Measurements from ENCODE around the gene EFNA3.

EFNA3 gene

GRCh38 chr1:155049651-155050559, 28.7 kb upstream of the EFNA3 start:
- FAIRE-seq, result no peak

GRCh38 chr1:155050560-155051341, 27.9 kb upstream of the EFNA3 start, which contains the start of gene ADAM15:
ADAM15 (plus strand) TSS chr1:155051316; CDS start chr1:155051387, 71 bp downstream.
- no peak for FAIRE-seq

- no peak for FAIRE-seq
Measured at GRCh38 chr1:155051342-155051776, 27.3 kb upstream of the EFNA3 start.

- FAIRE-seq, result no peak
Measured at GRCh38 chr1:155051777-155052398, 26.7 kb upstream of the EFNA3 start.

- no peak for FAIRE-seq
Measured at GRCh38 chr1:155052439-155053395, 25.9 kb upstream of the EFNA3 start.

GRCh38 chr1:155053531-155054105, 25.0 kb upstream of the EFNA3 start:
- no peak for FAIRE-seq

GRCh38 chr1:155057104-155057503, 21.5 kb upstream of the EFNA3 start:
- FAIRE-seq, result no peak

- FAIRE-seq, result no peak
Measured at GRCh38 chr1:155057788-155058211, 20.8 kb upstream of the EFNA3 start.

GRCh38 chr1:155060736-155061135, 17.9 kb upstream of the EFNA3 start:
- no peak for FAIRE-seq

GRCh38 chr1:155061381-155062150, 17.1 kb upstream of the EFNA3 start:
- FAIRE-seq, result no peak

- FAIRE-seq, result no peak
Measured at GRCh38 chr1:155062151-155062686, 16.4 kb upstream of the EFNA3 start.

GRCh38 chr1:155062702-155063411, 15.8 kb upstream of the EFNA3 start:
- FAIRE-seq, result no peak

- FAIRE-seq, result no peak
Measured at GRCh38 chr1:155063550-155064110, 15.0 kb upstream of the EFNA3 start, which contains the start of gene EFNA4. EFNA4 (plus strand) TSS chr1:155063740; CDS start chr1:155063824, 84 bp downstream.

GRCh38 chr1:155064111-155064831, 14.4 kb upstream of the EFNA3 start:
- no peak for FAIRE-seq

GRCh38 chr1:155064832-155065429, 13.7 kb upstream of the EFNA3 start:
- FAIRE-seq, result no peak

- FAIRE-seq, result no peak
Measured at GRCh38 chr1:155066777-155067176, 11.9 kb upstream of the EFNA3 start.

GRCh38 chr1:155068599-155068998, 10.0 kb upstream of the EFNA3 start:
- no peak for FAIRE-seq

GRCh38 chr1:155069551-155070157, 9.0 kb upstream of the EFNA3 start:
- no peak for FAIRE-seq

Data from A204.1 (cell line).